ENCODE results near the gene EXOC6B.

- TF ChIP-seq, protein P1, sequence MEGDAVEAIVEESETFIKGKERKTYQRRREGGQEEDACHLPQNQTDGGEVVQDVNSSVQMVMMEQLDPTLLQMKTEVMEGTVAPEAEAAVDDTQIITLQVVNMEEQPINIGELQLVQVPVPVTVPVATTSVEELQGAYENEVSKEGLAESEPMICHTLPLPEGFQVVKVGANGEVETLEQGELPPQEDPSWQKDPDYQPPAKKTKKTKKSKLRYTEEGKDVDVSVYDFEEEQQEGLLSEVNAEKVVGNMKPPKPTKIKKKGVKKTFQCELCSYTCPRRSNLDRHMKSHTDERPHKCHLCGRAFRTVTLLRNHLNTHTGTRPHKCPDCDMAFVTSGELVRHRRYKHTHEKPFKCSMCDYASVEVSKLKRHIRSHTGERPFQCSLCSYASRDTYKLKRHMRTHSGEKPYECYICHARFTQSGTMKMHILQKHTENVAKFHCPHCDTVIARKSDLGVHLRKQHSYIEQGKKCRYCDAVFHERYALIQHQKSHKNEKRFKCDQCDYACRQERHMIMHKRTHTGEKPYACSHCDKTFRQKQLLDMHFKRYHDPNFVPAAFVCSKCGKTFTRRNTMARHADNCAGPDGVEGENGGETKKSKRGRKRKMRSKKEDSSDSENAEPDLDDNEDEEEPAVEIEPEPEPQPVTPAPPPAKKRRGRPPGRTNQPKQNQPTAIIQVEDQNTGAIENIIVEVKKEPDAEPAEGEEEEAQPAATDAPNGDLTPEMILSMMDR (IDR thresholded peaks at IDR 0.05): no peak
- no peak for TF ChIP-seq POLR2A (IDR thresholded peaks at IDR 0.05)
- no peak for TF ChIP-seq POLR2AphosphoS5 (IDR thresholded peaks at IDR 0.05)
Observed at GRCh38 chr2:72810165-72810564, 15.7 kb downstream of the EXOC6B start.

Data from prostate gland (tissue), 2 donors.